Uterus (tissue), 2 donors: ENCODE data around the gene RHEBL1.
A peak's percentile ranks its signal among the peaks of the same experiment; 100 is the strongest.

ENCODE experiments used
- POLR2A ChIP-seq, 2 donors: fragments of 450-650 bp; IDR thresholded peaks; one replicate each; pipeline ENCODE4 v1.6.1; 2016; ENCODE audit warnings: antibody characterized with exemption in 2 of 2, mild to moderate bottlenecking in 1 of 2, moderate library complexity in 1 of 2
- TF ChIP-seq, protein P1 (sequence below), 4 experiments: fragments of 200-600 bp in 2 of 4; fragments of 450-650 bp in 2 of 4; sonication (generic) in 2 of 4; IDR thresholded peaks; one replicate each; pipeline ENCODE4 v1.5.1; 2016 to 2019; ENCODE audit warnings: antibody characterized with exemption in 4 of 4, mild to moderate bottlenecking in 2 of 4, moderate library complexity in 1 of 4

DNA sequence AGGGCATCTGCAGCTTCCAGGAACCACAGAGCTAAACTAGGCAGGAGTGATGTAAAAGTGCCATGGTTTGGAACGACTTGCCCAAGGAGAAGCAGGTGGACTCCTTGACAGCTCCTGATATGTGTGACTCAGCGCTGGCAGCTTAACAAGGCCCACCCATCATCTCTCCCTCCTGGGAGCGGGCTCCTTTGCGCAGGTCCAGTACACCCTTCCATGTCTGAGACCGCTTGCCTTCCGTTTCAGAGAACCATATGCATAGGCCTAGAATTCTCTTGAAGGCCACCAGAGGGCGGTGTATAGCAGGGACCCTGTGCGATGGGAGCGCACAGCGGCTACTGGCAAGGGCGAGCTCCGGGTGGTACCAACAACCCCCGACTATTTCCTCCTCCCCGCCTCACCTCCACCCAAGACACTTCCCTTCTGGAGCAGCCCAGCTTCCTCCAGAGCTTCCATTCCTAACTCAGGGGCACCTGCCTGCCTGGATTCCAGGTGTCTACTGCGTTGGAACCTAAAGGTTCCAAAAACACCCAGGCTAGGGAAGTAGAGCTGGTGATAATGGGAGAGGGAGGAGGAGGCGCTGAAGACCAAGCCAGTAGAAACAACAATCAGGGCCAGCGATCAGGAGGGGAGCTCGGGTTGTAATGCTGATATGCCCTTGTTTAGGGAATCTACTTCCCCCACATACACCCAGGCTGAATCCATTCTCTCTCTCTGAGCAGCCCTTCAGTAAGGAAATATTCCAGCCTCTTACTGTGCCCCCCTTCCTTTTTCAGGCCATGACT, 18.6 kb upstream of the RHEBL1 start:
- TF ChIP-seq, protein P1, sequence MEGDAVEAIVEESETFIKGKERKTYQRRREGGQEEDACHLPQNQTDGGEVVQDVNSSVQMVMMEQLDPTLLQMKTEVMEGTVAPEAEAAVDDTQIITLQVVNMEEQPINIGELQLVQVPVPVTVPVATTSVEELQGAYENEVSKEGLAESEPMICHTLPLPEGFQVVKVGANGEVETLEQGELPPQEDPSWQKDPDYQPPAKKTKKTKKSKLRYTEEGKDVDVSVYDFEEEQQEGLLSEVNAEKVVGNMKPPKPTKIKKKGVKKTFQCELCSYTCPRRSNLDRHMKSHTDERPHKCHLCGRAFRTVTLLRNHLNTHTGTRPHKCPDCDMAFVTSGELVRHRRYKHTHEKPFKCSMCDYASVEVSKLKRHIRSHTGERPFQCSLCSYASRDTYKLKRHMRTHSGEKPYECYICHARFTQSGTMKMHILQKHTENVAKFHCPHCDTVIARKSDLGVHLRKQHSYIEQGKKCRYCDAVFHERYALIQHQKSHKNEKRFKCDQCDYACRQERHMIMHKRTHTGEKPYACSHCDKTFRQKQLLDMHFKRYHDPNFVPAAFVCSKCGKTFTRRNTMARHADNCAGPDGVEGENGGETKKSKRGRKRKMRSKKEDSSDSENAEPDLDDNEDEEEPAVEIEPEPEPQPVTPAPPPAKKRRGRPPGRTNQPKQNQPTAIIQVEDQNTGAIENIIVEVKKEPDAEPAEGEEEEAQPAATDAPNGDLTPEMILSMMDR (IDR thresholded peaks at IDR 0.05), result peak; percentile 89 to 94 (median 92)
- no peak for TF ChIP-seq POLR2A (IDR thresholded peaks at IDR 0.05)
